UCSD-AML1 (cell line): ENCODE data around the gene CHST9.

Experiments
- DNase-seq: peaks from one replicate; lab custom pipeline; 2025; ENCODE audit not compliant: unreplicated experiment; lab: John Stamatoyannopoulos, UW

Gene CHST9

GRCh38 chr18:26868968-26869586 is 316.0 kb downstream of the CHST9 start:
- no peak for DNase-seq

- no peak for DNase-seq
Measured at GRCh38 chr18:26867471-26867870, 317.6 kb downstream of the CHST9 start.

GRCh38 chr18:26865557-26865956 is 319.6 kb downstream of the CHST9 start, which contains the start of gene AQP4:
Gene AQP4 (minus strand): TSS chr18:26865707. CDS start chr18:26865689, 18 bp downstream.
- DNase-seq = no peak

- DNase-seq = no peak
Measured at GRCh38 chr18:26864658-26865057, 320.4 kb downstream of the CHST9 start.

DNA sequence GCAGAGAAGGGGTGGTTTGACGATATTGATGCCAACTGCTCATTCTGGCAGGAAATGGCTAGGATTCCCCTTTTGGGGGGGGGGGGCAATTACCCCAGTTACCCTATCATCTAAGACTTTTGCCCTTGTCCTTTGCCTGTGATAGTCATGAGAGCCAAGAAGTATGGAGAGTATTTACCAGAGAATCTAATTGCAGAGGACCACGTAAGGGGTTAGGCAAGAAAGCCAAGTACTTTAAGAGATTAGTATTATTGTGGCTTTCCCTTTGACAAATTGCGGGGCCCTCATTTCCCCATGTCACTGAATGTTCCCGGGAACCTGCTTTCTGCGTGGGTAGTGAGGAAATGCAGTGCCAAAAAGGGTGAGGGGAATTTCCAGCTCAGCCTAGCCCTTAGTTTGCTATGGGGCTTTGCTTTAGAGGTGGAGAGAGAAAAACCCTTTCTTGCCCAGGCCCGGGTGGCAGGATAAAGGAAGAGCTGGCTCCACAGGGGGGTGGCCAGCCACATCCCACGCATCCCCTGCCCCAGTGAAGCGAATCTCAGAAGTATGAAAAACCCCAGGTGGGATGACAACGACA is 321.1 kb downstream of the CHST9 start:
- DNase-seq = no peak

GRCh38 chr18:26863122-26863879 is 321.8 kb downstream of the CHST9 start:
- no peak for DNase-seq

DNA sequence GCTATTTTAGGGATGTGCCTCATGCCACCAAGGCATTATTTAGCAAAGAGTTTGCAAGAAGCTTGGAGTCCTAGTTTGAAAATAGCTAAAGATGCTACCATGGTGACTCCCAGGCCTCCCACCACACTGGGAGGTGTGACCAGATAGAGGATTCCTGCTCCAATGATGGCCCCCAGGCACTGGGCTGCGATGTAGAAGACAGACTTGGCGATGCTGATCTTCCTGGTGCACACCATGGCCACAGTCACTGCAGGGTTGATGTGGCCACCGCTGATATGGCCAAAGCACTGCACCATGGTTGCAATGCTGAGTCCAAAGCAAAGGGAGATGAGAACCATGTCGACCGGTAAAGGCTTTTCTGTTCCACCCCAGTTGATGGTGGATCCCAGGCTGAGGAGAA is 323.0 kb downstream of the CHST9 start:
- DNase-seq = no peak
